Endothelial cell of umbilical vein (primary cell): ENCODE data around the gene MAEA. TPM values are rescaled to one million over a fixed set of nuclear protein-coding genes. Genes with fewer than 3 reads are reported as not detected.

Experiments used
- BruUV-seq: library from RNA; stranded (reverse); fragments of 400-500 nt; replicated peaks from 2 replicates; lab custom pipeline; 2021; lab: Mats Ljungman, UMichigan
- CTCF ChIA-PET: fragments of 300-600, 350-600 bp; sonication (Branson Sonifier 250); formaldehyde crosslinking; loops from one replicate; lab custom pipeline; 2021; ENCODE audit warnings: antibody characterized with exemption, inconsistent platforms; lab: Charles Lee
- POLR2A ChIA-PET: fragments of 300-600, 350-600 bp; sonication (Branson Sonifier 250); formaldehyde crosslinking; loops from one replicate; lab custom pipeline; 2021; ENCODE audit warnings: antibody characterized with exemption, inconsistent platforms; lab: Charles Lee
- DNase-seq: peaks from one replicate; pipeline ENCODE4 v3.0.0-alpha.2; 2011; ENCODE audit warnings: low read depth, low spot score
- FAIRE-seq: peaks from 2 replicates; lab custom pipeline; 2011; peaks lifted over from hg19 to GRCh38; lab: Jason Lieb, UNC
- H2AFZ ChIP-seq: 2 replicates; pipeline ENCODE4 v1.6.0; 2012; ENCODE audit warnings: low read depth, low read length, control low read depth, inconsistent platforms
- H3K27ac ChIP-seq: 2 replicates; pipeline ENCODE4 v1.5.1; 2011; ENCODE audit warnings: low read depth, mild to moderate bottlenecking, control low read depth, low read length, moderate library complexity; ENCODE audit not compliant: insufficient read depth
- H3K27me3 ChIP-seq, 2 experiments: 2 replicates each; pipeline versions ENCODE4 v1.6.0 to v1.6.1; 2011; ENCODE audit warnings: low read length in 2 of 2, mixed read lengths in 1 of 2; ENCODE audit not compliant: control insufficient read depth in 2 of 2, insufficient read depth in 2 of 2
- H3K36me3 ChIP-seq, 2 experiments: 2 replicates in 1 of 2; 3 replicates in 1 of 2; pipeline ENCODE4 v1.5.1; 2011; ENCODE audit warnings: low read length in 2 of 2, mild to moderate bottlenecking in 1 of 2, moderate library complexity in 1 of 2; ENCODE audit not compliant: control insufficient read depth in 2 of 2, insufficient read depth in 2 of 2; ENCODE audit errors: extremely low read depth in 1 of 2
- H3K4me1 ChIP-seq: 3 replicates; pipeline ENCODE4 v1.5.1; 2011; ENCODE audit warnings: mild to moderate bottlenecking, low read length; ENCODE audit not compliant: control insufficient read depth, insufficient read depth; ENCODE audit errors: extremely low read depth
- H3K4me2 ChIP-seq: 2 replicates; pipeline ENCODE4 v1.6.1; 2011; ENCODE audit warnings: low read length, control low read depth, mixed read lengths; ENCODE audit not compliant: insufficient read depth
- H3K4me3 ChIP-seq, 3 experiments: fragments of 200-600 bp in 1 of 3; sonication (generic), shearing (Covaris generic) in 1 of 3; replicated peaks in 1 of 3; 2 replicates each; pipeline ENCODE4 v1.5.1; 2011 to 2016; ENCODE audit warnings: control low read depth in 3 of 3, low read length in 3 of 3, mild to moderate bottlenecking in 2 of 3, inconsistent platforms in 1 of 3, low read depth in 1 of 3, moderate library complexity in 1 of 3; ENCODE audit not compliant: insufficient read depth in 1 of 3
- H3K79me2 ChIP-seq: 2 replicates; pipeline ENCODE4 v1.6.0; 2012; ENCODE audit warnings: low read length, inconsistent platforms; ENCODE audit not compliant: control insufficient read depth, insufficient read depth
- H3K9ac ChIP-seq: replicated peaks from 2 replicates; pipeline ENCODE3; 2011; ENCODE audit warnings: low read length, control low read depth; ENCODE audit not compliant: insufficient read depth; ENCODE audit errors: extremely low read depth
- H3K9me1 ChIP-seq: replicated peaks from 3 replicates; pipeline ENCODE4 v1.6.0; 2011; ENCODE audit warnings: mild to moderate bottlenecking, low read length; ENCODE audit not compliant: control insufficient read depth, insufficient read depth; ENCODE audit errors: extremely low read depth
- H3K9me3 ChIP-seq: replicated peaks from 2 replicates; pipeline ENCODE4 v1.5.1; 2012; ENCODE audit warnings: low read length, inconsistent platforms; ENCODE audit not compliant: control insufficient read depth, insufficient read depth
- H4K20me1 ChIP-seq: replicated peaks from 2 replicates; pipeline ENCODE3; 2011; ENCODE audit warnings: mild to moderate bottlenecking, low read length; ENCODE audit not compliant: control insufficient read depth, insufficient read depth; ENCODE audit errors: extremely low read depth
- CTCF ChIP-seq, 2 donors: IDR thresholded peaks; 1 replicate in 1 of 2; 2 replicates in 1 of 2; pipeline ENCODE4 v1.5.1; 2011; ENCODE audit warnings: low read length in 2 of 2, mild to moderate bottlenecking in 2 of 2, moderate library complexity in 2 of 2, control low read depth in 1 of 2, inconsistent platforms in 1 of 2, low read depth in 1 of 2; ENCODE audit not compliant: insufficient read depth in 1 of 2; ENCODE audit errors: extremely low read depth in 1 of 2
- EZH2 ChIP-seq: IDR thresholded peaks from 2 replicates; pipeline ENCODE4 v1.6.1; 2012; ENCODE audit warnings: borderline replicate concordance, low read depth, mild to moderate bottlenecking, moderate library complexity, low read length, inconsistent platforms; ENCODE audit not compliant: severe bottlenecking
- FOS ChIP-seq: IDR thresholded peaks from 2 replicates; pipeline ENCODE4 v1.6.1; 2011; ENCODE audit warnings: mild to moderate bottlenecking, low read length, moderate library complexity, borderline replicate concordance; ENCODE audit not compliant: insufficient read depth
- GATA2 ChIP-seq: IDR thresholded peaks from 2 replicates; pipeline ENCODE4 v1.7.0; 2011; ENCODE audit warnings: low read depth, mild to moderate bottlenecking, moderate library complexity, mixed read lengths, low read length; ENCODE audit not compliant: insufficient read length, insufficient read depth
- JUN ChIP-seq: IDR thresholded peaks from 2 replicates; pipeline ENCODE4 v1.6.1; 2011; ENCODE audit warnings: borderline replicate concordance, low read depth; ENCODE audit not compliant: insufficient read length, insufficient read depth
- MAX ChIP-seq: IDR thresholded peaks from 2 replicates; pipeline ENCODE4 v1.6.1; 2011; ENCODE audit not compliant: insufficient read depth, insufficient read length
- MYC ChIP-seq: IDR thresholded peaks from one replicate; pipeline ENCODE4 v1.6.1; 2011; ENCODE audit warnings: mild to moderate bottlenecking, low read depth, low read length
- POLR2A ChIP-seq: IDR thresholded peaks from 2 replicates; pipeline ENCODE4 v1.6.1; 2012; ENCODE audit warnings: low read depth, mild to moderate bottlenecking, control low read depth, low read length
- POLR2AphosphoS5 ChIP-seq: IDR thresholded peaks from 2 replicates; pipeline ENCODE4 v1.6.1; 2012; ENCODE audit warnings: low read depth, mild to moderate bottlenecking, control low read depth, low read length, moderate library complexity; ENCODE audit not compliant: insufficient read depth
- dilution Hi-C: fragments of 300-500 bp; cut with MboI; formaldehyde crosslinking; loops from one replicate; pipeline ENCODE4 v1.15.0; 2019; ENCODE audit warnings: low sequenced_read_pairs; ENCODE audit not compliant: extremely low pct_ligation_motif_present
- intact Hi-C: fragments of 100-400 bp; cut with micrococcal nuclease; formaldehyde crosslinking; loops from one replicate; pipeline ENCODE4 v1.10.0; 2022
- polyA plus RNA-seq, 4 experiments: library from polyadenylated mRNA; depleted of rRNA in 3 of 4; stranded (reverse) in 3 of 4; unstranded in 1 of 4; fragments of >200 nt; gene quantifications; 2 replicates each; pipeline versions ENCODE4 v1.2.1 to v1.2.3, GENCODE V29; 2011 to 2012; ENCODE audit warnings: missing spikeins in 1 of 4
- total RNA-seq: library from RNA; stranded (reverse); gene quantifications from 2 replicates; pipeline ENCODE4 v1.2.3, GENCODE V29; 2021

MAEA gene
- total and polyA plus RNA-seq, 2 donors (not counting 3 experiments of a cell fraction or from before 2014, with no cell fraction given), result 66.0 to 108 TPM

- Histone ChIP-seq H4K20me1 (no peaks in the 10 kb centered on the region), H3K4me1 (peaks cover 2% of the 10 kb centered on the region), H3K27ac (no peak overlapping the region), H3K79me2 (no peaks in the 10 kb centered on the region), H3K4me2 (no peak overlapping the region), H2AFZ (no peak overlapping the region), H3K36me3 (no peaks in the 10 kb centered on the region), H3K9me3 (no peaks in the 10 kb centered on the region), H3K9ac (no peak overlapping the region), H3K9me1 (no peaks in the 10 kb centered on the region), H3K27me3 (no peaks in the 10 kb centered on the region), H3K4me3 (no peak overlapping the region)
- DNase-seq (no peak), FAIRE-seq (no peak)
- dilution Hi-C loops (no loop called here), intact Hi-C loops (no loop called here)
- no TSS peak for BruUV-seq
- ChIA-PET CTCF (interaction anchor here (0.8 kb wide), 1 partner anchor 15 kb away, joined by 3 read pairs; no protein-coding TSS in a partner anchor), POLR2A (no interaction called here)
- TF ChIP-seq EZH2 (no peak), GATA2 (no peak), JUN (no peak), MYC (no peak), POLR2A (no peak), FOS (no peak), MAX (no peak), POLR2AphosphoS5 (no peak), CTCF (IDR thresholded peaks at IDR 0.05; ENCODE audit: extremely low read depth in 1 of 2, insufficient read depth in 1 of 2, low read depth in 1 of 2, low read length in 2 of 2) (no peak)
Observed at GRCh38 chr4:1283711-1284110, 6.0 kb upstream of the MAEA start.
